Right atrium auricular region (tissue), 2 donors: ENCODE data around the gene SSBP4. TPM values are rescaled to one million over a fixed set of nuclear protein-coding genes. Genes with fewer than 3 reads are reported as not detected.

Experiments
- DNase-seq: peaks from one replicate; pipeline ENCODE4 v3.0.0-alpha.2; 2019; ENCODE audit warnings: low spot score
- H3K27ac ChIP-seq, 2 donors: fragments of 200-600 bp; sonication (generic); 1 replicate in 1 of 2; 2 replicates in 1 of 2; pipeline ENCODE4 v1.5.1; 2016 to 2019
- H3K27me3 ChIP-seq, 2 donors: fragments of 200-600 bp; sonication (generic); one replicate each; pipeline versions ENCODE4 v1.5.1 to v1.6.0; 2017 to 2019
- H3K36me3 ChIP-seq: fragments of 200-600 bp; sonication (generic); one replicate; pipeline ENCODE4 v1.5.1; 2016
- H3K4me1 ChIP-seq, 2 donors: fragments of 200-600 bp; sonication (generic); one replicate each; pipeline versions ENCODE4 v1.5.1 to v1.6.0; 2017 to 2019
- H3K4me3 ChIP-seq, 2 donors: fragments of 200-600 bp; sonication (generic); 1 replicate in 1 of 2; 2 replicates in 1 of 2; pipeline ENCODE4 v1.5.1; 2017 to 2019; ENCODE audit warnings: mild to moderate bottlenecking in 1 of 2, moderate library complexity in 1 of 2
- H3K9me3 ChIP-seq, 2 donors: fragments of 200-600 bp; sonication (generic); one replicate each; pipeline ENCODE4 v1.5.1; 2019
- CTCF ChIP-seq, 2 donors: fragments of 200-600 bp; sonication (generic); IDR thresholded peaks; one replicate each; pipeline ENCODE4 v1.5.1; 2019; ENCODE audit warnings: antibody characterized with exemption in 2 of 2
- total RNA-seq, 2 donors: library from RNA; depleted of rRNA; stranded (reverse); fragments of >200 nt; gene quantifications; one replicate each; pipeline ENCODE4 v1.1.0, GENCODE V29; 2016

SSBP4 gene
- total RNA-seq, 2 donors from 2014 or later = 31.7 to 59.5 TPM

- TF ChIP-seq CTCF (IDR thresholded peaks at IDR 0.05) = no peak
- Histone ChIP-seq H3K9me3 (no peaks in the 10 kb centered on the region), H3K27ac (peak overlapping the region; percentile 60 to 72), H3K4me1 (peaks cover 0 to 60% of the 10 kb centered on the region in 2 donors), H3K36me3 (no peaks in the 10 kb centered on the region), H3K4me3 (peak overlapping the region; percentile 36 to 59), H3K27me3 (no peaks in the 10 kb centered on the region)
- DNase-seq = no peak
Observed at GRCh38 chr19:18433735-18434398, 14.7 kb downstream of the SSBP4 start.

- no peak for TF ChIP-seq CTCF (IDR thresholded peaks at IDR 0.05)
- DNase-seq = no peak
- peaks cover 0 to 59% of the 10 kb centered on the region in 2 donors for H3K4me1 ChIP-seq
- H3K9me3 ChIP-seq = no peaks in the 10 kb centered on the region
- peak overlapping the region in 1 of 2 donors; percentile 59 for H3K4me3 ChIP-seq
- no peaks in the 10 kb centered on the region for H3K27me3 ChIP-seq
- H3K27ac ChIP-seq = peak overlapping the region in 1 of 2 donors; percentile 72
- H3K36me3 ChIP-seq = no peaks in the 10 kb centered on the region
Observed at GRCh38 chr19:18434411-18435175, 15.4 kb downstream of the SSBP4 start.

GRCh38 chr19:18435178-18435841 is 16.1 kb downstream of the SSBP4 start:
- Histone ChIP-seq H3K36me3 (no peaks in the 10 kb centered on the region), H3K27me3 (no peaks in the 10 kb centered on the region), H3K4me3 (no peak overlapping the region), H3K27ac (no peak overlapping the region), H3K9me3 (no peaks in the 10 kb centered on the region), H3K4me1 (peaks cover 0 to 52% of the 10 kb centered on the region in 2 donors)
- no peak for DNase-seq
- TF ChIP-seq CTCF (IDR thresholded peaks at IDR 0.05) = no peak

DNA sequence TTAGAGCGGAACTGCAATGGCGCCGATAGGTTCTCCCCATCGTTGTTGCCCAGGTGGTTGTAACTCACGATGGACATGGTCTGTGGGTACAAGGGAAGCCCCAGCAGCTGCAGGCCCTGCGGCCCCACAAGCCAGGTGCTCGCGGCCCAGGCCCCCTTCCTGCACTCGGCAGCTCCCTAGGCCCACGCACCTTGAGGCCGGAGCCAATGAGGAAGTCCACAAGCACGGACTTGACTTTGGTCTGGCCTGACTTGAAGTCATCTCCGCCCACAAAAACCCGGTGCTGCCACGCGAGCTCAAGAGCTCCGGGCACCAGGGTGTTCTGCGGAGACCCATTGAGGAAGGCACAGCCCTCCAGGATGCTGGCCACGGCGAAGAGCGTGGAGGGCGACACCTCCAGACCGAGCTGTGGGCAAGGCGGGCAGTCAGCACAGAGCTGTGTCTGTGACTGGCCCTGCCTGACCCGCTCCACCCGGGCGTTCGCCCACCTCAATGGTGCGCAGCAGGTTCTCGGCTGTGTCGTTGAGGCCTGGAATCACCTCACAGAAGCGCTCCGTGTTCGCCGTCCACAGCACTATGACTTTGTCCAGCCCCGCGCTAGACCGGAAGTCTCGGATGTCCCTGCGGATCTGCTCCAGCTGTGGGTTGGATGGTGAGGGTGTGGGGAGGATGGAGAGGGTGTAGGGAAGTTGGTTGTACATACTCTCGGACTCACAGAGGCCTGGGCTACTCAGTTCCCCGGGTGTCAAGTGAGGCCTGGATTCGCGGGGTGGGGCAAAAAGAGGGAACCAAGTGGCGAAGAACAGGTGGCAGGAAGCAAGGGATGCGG is 16.9 kb downstream of the SSBP4 start:
- H3K27ac ChIP-seq = peak overlapping the region; percentile 79 to 87
- no peak for DNase-seq
- no peaks in the 10 kb centered on the region for H3K9me3 ChIP-seq
- TF ChIP-seq CTCF (IDR thresholded peaks at IDR 0.05) = no peak
- H3K4me3 ChIP-seq = peak overlapping the region in 1 of 2 donors; percentile 63
- peaks cover 0 to 50% of the 10 kb centered on the region in 2 donors for H3K4me1 ChIP-seq
- H3K36me3 ChIP-seq = no peaks in the 10 kb centered on the region
- no peaks in the 10 kb centered on the region for H3K27me3 ChIP-seq
